Mononuclear cell (primary cell): ENCODE data around the gene SRGAP3. TPM values are rescaled to one million over a fixed set of nuclear protein-coding genes. Genes with fewer than 3 reads are reported as not detected.

Experiments used
- H3K27me3 ChIP-seq: 2 replicates; pipeline ENCODE4 v1.6.0; 2011; ENCODE audit warnings: low read length, control low read depth; ENCODE audit not compliant: insufficient read depth
- H3K4me1 ChIP-seq: 2 replicates; pipeline ENCODE4 v1.5.1; 2011; ENCODE audit warnings: mild to moderate bottlenecking, low read length, control low read depth; ENCODE audit not compliant: insufficient read depth
- H3K4me3 ChIP-seq: 2 replicates; pipeline ENCODE4 v1.5.1; 2011; ENCODE audit warnings: mild to moderate bottlenecking, low read length, moderate library complexity
- H3K9me3 ChIP-seq: 2 replicates; pipeline ENCODE4 v1.5.1; 2011; ENCODE audit warnings: low read depth, mild to moderate bottlenecking, control low read depth, low read length
- total RNA-seq: library from RNA; depleted of rRNA; stranded (reverse); fragments of >200 nt; gene quantifications from one replicate; pipeline ENCODE4 v1.2.3, GENCODE V29; 2012

The SRGAP3 gene
- total RNA-seq, 1 donor = 2.2 TPM

DNA sequence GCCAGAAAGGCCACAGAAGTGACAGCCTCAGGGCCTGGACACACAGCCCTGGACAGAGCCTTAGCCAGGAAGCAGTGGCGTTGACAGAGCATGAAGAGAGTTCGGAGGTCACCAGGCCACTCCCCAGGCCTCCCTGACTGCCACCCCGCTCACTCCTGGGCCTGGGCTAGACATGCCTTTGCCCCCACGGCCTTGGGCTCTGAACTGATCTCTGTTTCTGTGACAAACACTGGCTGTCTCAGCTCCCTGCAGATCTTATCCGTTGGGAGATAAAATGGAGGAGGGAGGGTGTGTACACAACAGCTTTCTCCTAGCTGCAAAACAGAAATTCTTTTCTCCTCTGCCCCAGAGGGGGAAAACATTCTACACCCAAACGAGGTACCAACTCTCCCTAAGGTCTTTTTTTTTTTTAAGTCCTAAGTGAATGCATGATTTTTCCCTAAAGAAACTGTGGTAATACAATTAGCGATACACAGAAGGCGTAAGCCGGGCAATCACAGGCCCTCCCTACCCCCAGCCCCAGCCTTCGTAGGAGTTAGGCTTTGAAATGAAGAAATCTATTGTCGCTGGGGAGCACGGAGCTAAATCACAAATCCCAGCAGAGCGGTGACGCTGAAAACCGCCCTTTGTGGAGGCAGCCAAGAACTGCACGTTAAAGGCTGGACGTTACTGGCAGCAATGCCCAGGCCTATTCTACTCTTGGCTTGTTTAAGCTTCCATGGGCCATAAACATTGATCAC is 45.0 kb downstream of the SRGAP3 start:
- no peaks in the 10 kb centered on the region for H3K27me3 ChIP-seq
- H3K4me1 ChIP-seq = no peaks in the 10 kb centered on the region
- H3K4me3 ChIP-seq = no peak overlapping the region
- no peaks in the 10 kb centered on the region for H3K9me3 ChIP-seq

DNA sequence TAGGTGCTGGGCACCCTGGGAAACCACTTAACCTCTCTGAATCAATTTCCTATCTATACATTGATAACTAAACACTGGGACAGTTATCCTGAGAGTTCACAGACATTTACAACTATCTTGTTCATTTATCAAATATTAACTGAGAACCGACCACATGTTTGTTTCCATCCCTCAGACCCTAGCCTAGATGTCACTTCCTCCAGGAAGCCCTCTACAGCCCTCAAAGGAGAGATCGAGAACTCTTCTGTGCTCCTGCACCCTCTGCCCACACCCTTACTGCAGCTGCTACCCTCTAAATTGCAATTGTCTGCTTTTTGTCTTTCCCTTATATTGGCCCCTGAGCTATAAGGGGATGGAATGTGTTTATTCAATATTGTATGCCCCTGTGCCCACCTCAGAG is 46.1 kb downstream of the SRGAP3 start:
- H3K27me3 ChIP-seq = no peaks in the 10 kb centered on the region
- H3K4me3 ChIP-seq = no peak overlapping the region
- H3K4me1 ChIP-seq = no peaks in the 10 kb centered on the region
- no peaks in the 10 kb centered on the region for H3K9me3 ChIP-seq

DNA sequence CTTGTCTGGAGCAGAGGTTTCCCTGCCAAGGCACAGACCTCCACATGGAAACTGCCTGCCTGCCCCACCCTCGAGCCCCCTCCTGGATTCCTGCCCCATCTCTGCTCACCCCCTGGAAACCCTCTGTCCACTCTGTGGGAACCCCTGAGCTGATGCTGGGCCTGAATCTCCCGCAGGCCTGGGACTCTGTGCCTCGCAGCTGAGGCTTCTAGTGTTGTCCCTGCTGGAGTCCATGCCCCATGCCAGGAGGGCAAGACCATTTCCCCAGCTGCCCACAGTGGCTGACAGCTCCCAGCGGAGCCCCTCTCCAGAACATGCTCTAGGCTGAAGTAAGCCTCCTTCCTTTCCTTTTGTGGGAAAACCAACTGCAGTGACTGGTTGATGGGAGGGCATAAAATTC is 46.9 kb downstream of the SRGAP3 start:
- Histone ChIP-seq H3K4me1 (no peaks in the 10 kb centered on the region), H3K27me3 (no peaks in the 10 kb centered on the region), H3K4me3 (no peak overlapping the region), H3K9me3 (no peaks in the 10 kb centered on the region)

DNA sequence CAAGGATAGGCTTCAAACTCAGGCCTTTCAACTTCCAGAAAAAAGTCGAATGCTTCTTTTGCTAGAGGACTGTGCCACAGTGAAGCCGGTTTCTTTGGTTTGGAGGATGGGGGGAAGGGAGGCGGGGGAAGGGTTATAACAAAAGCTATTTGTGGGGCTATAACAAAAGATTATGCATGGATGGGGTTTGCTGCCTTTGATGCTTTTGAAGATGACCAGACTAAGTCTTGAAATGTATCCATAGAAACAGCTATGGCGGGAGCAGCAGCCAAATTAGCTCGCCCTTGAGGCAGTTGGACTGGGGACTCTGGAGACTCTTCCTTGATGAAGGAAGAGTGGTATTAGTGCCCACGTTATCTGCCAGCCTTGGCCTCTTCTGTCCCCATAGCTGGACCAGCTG is 47.5 kb downstream of the SRGAP3 start:
- H3K9me3 ChIP-seq = no peaks in the 10 kb centered on the region
- H3K4me3 ChIP-seq = no peak overlapping the region
- no peaks in the 10 kb centered on the region for H3K4me1 ChIP-seq
- H3K27me3 ChIP-seq = no peaks in the 10 kb centered on the region

DNA sequence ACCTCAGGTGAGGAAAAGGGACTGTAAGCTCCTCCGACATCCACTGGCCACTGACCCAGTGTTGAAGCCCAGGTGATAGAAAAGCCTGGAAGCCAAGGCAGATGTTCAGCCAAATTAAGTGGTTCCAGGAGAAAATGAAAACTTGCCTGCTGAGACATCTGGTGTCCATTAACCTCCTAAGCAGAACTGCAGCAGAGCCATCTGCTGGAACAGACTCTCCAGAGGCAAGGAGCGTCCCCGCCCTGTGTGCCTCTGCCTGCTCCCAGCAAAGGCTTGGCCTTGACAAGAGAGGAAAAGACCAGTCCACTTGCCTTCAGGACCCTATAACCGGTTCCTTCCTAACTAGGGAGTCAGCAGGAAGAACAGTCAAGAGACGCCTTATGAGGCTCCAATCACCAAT is 48.2 kb downstream of the SRGAP3 start:
- Histone ChIP-seq H3K4me1 (no peaks in the 10 kb centered on the region), H3K27me3 (no peaks in the 10 kb centered on the region)

DNA sequence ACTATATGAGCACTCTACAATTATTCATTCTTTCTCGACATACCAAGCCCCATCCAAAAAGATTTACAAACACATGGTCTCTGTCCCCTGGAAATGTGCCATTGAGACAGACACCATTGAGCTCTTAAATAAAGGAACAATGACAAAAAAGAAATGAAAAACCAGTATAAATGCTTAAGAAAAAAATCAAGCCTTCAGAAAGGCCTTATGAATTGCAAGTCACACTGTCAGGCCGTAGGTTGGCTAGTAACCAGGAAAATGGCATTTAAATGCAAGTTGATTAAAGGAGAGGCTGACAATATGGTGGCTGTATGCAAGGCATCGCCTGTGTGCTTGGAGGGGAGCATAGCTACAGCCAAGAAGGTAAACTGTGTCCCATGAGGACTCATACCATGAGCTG is 49.7 kb downstream of the SRGAP3 start:
- no peak overlapping the region for H3K4me3 ChIP-seq
- no peaks in the 10 kb centered on the region for H3K4me1 ChIP-seq

More for the DNA sequence above, 48.2 kb downstream of the SRGAP3 start:
- H3K4me3 ChIP-seq = no peak overlapping the region
- no peaks in the 10 kb centered on the region for H3K9me3 ChIP-seq

DNA sequence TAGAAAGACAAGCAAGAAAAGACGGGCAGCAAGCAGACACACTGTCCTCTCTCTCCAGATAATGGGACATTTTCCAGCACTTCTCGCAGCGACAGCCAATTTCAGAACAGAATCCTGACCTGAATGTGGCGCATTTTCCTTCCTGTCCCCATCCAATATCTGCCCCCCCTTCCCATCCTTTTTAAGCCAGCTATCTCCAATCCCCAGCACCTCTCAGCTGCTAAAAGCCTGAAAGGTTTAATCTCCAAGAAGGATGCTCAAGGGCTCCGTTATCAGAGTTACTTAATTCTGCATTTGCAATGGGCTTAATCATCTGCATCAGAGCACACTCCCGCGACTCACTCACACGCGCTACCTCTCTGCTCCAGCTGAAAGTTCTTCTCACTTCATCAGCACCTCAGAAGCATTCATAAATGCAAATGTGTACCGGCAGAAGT is 50.5 kb downstream of the SRGAP3 start:
- Histone ChIP-seq H3K4me1 (no peaks in the 10 kb centered on the region), H3K9me3 (no peaks in the 10 kb centered on the region), H3K4me3 (no peak overlapping the region), H3K27me3 (no peaks in the 10 kb centered on the region)

More for the DNA sequence above, 49.7 kb downstream of the SRGAP3 start:
- H3K9me3 ChIP-seq = no peaks in the 10 kb centered on the region
- H3K27me3 ChIP-seq = no peaks in the 10 kb centered on the region

DNA sequence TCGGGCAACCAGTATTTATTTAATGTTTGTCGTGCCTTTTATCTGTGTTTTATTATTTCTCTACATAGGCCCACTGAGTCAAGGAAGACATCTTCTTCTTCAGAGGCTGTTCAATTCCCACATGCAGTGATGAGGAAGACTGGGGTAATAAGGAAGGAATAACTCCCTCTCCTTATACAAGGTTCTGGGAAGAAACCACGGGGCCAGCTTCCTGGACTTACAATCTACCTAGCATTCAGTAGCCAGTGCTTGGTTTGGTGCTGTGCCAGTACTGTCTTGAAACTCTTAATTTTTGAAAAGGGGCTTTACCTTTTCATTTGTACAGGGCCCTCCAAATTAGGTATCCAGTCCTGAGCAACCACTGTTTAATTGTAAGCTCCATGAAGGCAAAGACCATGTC is 51.2 kb downstream of the SRGAP3 start:
- no peaks in the 10 kb centered on the region for H3K27me3 ChIP-seq

DNA sequence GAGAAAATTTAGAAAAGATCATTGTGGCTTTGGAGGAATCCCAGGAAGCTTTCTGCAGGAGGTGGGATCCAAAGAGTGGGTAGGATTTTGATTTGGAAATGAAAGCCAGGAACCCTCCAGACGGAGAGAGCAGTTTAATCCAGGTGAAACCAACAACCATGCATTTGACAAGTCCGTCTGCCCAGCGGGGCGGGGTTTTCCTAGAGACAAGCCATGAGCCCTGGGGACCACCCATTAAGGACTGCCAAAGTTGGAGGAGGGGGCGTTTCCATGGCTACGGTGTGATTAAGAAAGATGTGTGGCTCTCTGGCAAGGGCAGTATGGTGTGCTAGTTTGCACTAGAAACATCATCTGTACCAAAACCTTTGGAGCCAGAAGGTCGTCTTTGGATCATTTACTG is 53.4 kb downstream of the SRGAP3 start:
- H3K4me3 ChIP-seq = no peak overlapping the region
- H3K4me1 ChIP-seq = no peaks in the 10 kb centered on the region
- H3K27me3 ChIP-seq = no peaks in the 10 kb centered on the region
- H3K9me3 ChIP-seq = no peaks in the 10 kb centered on the region

More for the DNA sequence above, 51.2 kb downstream of the SRGAP3 start:
- Histone ChIP-seq H3K4me1 (no peaks in the 10 kb centered on the region), H3K4me3 (no peak overlapping the region), H3K9me3 (no peaks in the 10 kb centered on the region)

DNA sequence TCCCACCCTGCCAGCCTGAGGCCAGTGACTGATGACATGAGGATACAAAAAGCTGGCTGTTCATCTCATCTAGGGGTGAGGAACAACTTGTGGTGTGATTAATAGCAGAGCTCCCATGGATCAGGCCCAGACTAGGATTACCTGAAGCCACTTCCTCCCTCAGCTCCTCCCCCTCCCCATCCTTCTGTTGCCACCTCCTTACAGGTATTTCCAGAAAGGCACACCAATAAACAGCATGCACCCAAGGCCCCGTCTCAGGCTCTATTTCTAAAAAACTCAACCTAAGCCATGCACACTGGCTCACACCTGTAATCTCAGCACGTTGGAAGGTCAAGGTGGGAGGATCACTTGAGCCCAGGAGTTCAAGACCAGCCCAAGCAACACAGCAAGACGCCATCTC is 54.1 kb downstream of the SRGAP3 start:
- H3K4me1 ChIP-seq = no peaks in the 10 kb centered on the region
- H3K27me3 ChIP-seq = no peaks in the 10 kb centered on the region
- no peak overlapping the region for H3K4me3 ChIP-seq
- no peaks in the 10 kb centered on the region for H3K9me3 ChIP-seq

DNA sequence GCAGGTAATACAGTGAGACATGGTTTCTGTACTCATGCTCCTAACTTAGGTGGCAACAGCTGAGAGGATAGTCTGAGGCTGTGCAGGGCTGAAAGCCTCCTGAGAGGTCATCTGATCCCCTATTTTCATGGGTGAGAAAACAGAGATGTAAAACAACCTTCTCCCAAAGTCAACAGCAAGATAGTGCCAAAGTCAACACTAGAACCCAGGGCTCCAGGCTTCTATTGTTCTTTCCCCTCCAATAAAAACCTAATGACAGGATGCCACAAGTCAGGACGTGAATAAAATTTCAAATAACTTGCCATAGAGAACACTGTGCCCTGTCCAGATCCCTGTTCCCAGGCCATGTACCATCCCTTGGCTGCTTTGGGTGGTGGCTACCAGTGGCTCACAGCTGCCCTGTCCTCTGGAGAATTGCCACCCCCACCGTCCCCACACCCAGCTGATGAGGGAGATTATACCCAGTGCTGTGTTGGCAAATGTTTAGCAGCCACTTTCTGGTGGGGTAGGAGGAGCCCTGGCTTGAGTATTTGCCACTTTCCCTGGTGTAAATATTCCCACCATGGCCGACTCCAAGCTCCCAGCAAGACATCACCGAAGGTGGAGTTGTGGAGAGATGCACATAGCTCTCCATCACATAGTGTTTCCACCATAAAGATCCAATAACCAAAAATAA is 54.8 kb downstream of the SRGAP3 start:
- Histone ChIP-seq H3K4me1 (no peaks in the 10 kb centered on the region), H3K4me3 (no peak overlapping the region), H3K27me3 (no peaks in the 10 kb centered on the region), H3K9me3 (no peaks in the 10 kb centered on the region)

DNA sequence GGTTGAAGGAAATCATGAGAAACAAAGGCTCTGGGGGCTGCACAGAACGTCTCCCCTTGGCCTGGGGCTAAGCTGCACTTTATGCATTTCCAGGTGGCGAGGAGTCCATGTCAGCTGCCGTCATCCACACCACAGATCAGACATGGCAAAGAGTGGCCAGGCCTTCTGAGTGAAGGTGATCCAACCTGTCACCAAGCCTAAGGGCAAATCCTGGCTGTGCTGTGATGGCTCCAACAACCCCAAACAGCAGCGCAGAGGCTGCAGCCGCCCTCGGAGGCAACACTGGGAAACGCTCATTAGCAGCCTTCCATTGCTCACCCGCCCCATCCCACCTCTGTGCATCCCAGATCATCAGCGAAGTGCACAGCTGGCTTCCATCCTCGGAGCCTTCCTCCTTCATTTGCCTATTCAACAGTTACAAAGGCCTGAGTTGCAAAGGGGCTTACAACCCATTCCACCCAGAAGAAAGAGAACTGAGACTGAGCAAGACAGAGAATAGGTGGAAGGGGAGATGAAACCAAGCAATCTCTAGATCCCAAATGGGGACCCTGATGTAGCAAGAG is 55.7 kb downstream of the SRGAP3 start:
- no peaks in the 10 kb centered on the region for H3K27me3 ChIP-seq
- H3K4me3 ChIP-seq = no peak overlapping the region
- no peaks in the 10 kb centered on the region for H3K4me1 ChIP-seq
- no peaks in the 10 kb centered on the region for H3K9me3 ChIP-seq

DNA sequence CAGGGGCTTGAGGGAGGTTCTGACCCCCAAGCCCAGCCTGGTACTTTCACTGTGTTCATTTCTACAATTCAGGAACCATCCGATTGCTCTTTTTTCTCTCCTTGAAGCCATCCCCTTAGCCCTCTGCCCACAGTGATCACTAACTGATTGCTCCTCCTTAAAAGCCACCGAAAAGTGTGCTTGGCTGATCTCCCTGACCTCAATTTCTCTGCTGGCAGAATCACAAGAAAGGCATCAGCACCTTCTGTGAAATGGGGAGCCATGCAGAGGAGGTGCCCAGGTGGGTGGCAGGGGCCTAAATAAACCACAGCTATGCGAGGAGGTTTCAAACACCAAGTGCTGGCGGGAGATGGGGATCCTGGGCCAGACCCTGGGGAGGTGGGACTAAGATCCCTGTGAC is 56.2 kb downstream of the SRGAP3 start:
- H3K27me3 ChIP-seq = no peaks in the 10 kb centered on the region
- H3K4me1 ChIP-seq = no peaks in the 10 kb centered on the region
- H3K9me3 ChIP-seq = no peaks in the 10 kb centered on the region
- no peak overlapping the region for H3K4me3 ChIP-seq

DNA sequence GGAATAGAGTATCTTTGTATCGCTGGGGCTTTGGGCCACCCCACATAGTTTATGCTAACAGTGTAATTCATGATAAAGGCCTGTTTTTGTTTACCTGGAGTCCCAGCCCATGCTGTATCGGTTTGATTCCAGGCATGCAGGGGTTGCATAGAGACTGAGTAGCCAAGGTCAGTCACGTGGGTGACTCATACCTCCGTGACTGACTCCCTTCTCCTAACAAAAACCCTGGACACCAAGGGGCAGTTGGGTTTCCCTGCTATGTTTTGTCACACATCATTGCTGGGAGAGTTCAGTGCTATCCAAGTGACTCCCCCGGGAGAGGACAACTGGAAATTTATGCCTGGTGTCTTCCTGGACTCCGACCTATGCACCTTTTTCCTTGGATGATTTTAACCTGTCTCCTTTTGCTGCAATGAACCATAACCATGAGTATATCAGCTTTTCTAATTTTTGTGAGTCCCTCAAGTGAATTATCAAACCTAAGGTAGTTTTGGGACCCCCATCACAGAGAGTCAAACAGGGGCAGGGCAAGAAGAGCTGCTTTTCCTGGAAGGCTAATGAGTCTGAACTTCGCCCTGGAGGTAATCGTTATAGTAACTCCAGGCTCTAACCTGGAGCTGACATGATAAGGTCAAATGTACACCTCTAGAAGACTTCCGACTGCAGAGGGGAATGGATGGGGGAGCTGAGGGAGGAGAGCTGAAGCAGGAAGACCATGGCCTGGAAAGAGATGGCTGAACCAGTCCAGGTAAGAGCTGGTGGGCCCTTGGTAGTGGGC is 57.0 kb downstream of the SRGAP3 start:
- no peak overlapping the region for H3K4me3 ChIP-seq

DNA sequence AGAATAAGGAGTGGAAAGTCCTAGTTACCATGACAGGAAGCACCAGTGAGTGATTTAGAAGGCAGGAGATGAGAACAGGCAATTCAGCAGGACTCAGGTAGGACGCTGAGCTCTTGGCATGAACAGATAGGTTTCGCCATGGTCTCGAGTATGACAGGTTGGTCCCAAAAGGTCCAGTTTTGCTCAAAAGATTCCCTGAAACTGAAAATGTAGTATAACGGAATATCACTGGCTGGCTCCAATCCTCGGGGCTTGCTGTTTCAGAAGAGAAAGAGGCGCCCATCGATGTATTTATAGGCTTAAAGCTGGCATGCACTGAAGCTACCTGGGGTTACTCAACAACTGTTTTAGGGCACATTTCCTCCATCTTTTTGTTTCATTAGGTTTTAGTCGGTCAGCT is 59.2 kb downstream of the SRGAP3 start:
- Histone ChIP-seq H3K27me3 (no peaks in the 10 kb centered on the region), H3K9me3 (no peaks in the 10 kb centered on the region), H3K4me3 (no peak overlapping the region), H3K4me1 (no peaks in the 10 kb centered on the region)

More for the DNA sequence above, 57.0 kb downstream of the SRGAP3 start:
- no peaks in the 10 kb centered on the region for H3K9me3 ChIP-seq
- H3K4me1 ChIP-seq = no peaks in the 10 kb centered on the region
- H3K27me3 ChIP-seq = no peaks in the 10 kb centered on the region
